NCI-H526 treated with DMSO at 0.1 percent for 48 hours (cell line): ENCODE data around the gene SLC12A9.
"Not testable (repeated sequence)": the region's sequence is repeated elsewhere in the genome, so short reads cannot be mapped to it uniquely, and the experiment has no call there.

Experiments
- DNase-seq: peaks from one replicate; lab custom pipeline; 2025; lab: John Stamatoyannopoulos, UW

The SLC12A9 gene

GRCh38 chr7:100852048-100852872 lies at the start of gene SLC12A9:
Gene SLC12A9, plus strand, starts transcription at chr7:100852713. Its CDS starts 1,485 bp downstream, at chr7:100854198.
- DNase-seq, result peak; percentile 73

GRCh38 chr7:100802951-100803350 lies 49.6 kb upstream of the SLC12A9 start:
- DNase-seq, result no peak

GRCh38 chr7:100803398-100804161 lies 48.9 kb upstream of the SLC12A9 start:
- DNase-seq, result peak; percentile 87

- DNase-seq, result no peak
Measured at GRCh38 chr7:100804681-100805431, 47.7 kb upstream of the SLC12A9 start.

GRCh38 chr7:100806276-100806675 lies 46.2 kb upstream of the SLC12A9 start:
- no peak for DNase-seq

- not testable (repeated sequence) for DNase-seq
Measured at GRCh38 chr7:100806883-100807282, 45.6 kb upstream of the SLC12A9 start.

GRCh38 chr7:100808354-100808875 lies 44.1 kb upstream of the SLC12A9 start:
- no peak for DNase-seq

- DNase-seq, result no peak
Measured at GRCh38 chr7:100811480-100811879, 41.0 kb upstream of the SLC12A9 start.

- no peak for DNase-seq
Measured at GRCh38 chr7:100812729-100813128, 39.8 kb upstream of the SLC12A9 start.

- not testable (repeated sequence) for DNase-seq
Measured at GRCh38 chr7:100816515-100816914, 36.0 kb upstream of the SLC12A9 start.

GRCh38 chr7:100817097-100817496 lies 35.4 kb upstream of the SLC12A9 start:
- no peak for DNase-seq

- no peak for DNase-seq
Measured at GRCh38 chr7:100818366-100818765, 34.1 kb upstream of the SLC12A9 start.

- DNase-seq, result no peak
Measured at GRCh38 chr7:100818825-100819224, 33.7 kb upstream of the SLC12A9 start.

GRCh38 chr7:100819586-100819985 lies 32.9 kb upstream of the SLC12A9 start:
- no peak for DNase-seq

GRCh38 chr7:100822236-100823139 lies 30.0 kb upstream of the SLC12A9 start:
- DNase-seq, result no peak

- DNase-seq, result no peak
Measured at GRCh38 chr7:100823140-100823525, 29.4 kb upstream of the SLC12A9 start.

- no peak for DNase-seq
Measured at GRCh38 chr7:100823534-100823933, 29.0 kb upstream of the SLC12A9 start.

GRCh38 chr7:100824499-100825214 lies 27.9 kb upstream of the SLC12A9 start:
- DNase-seq, result no peak

- DNase-seq, result no peak
Measured at GRCh38 chr7:100825215-100825671, 27.3 kb upstream of the SLC12A9 start.

GRCh38 chr7:100825751-100826513 lies 26.6 kb upstream of the SLC12A9 start:
- DNase-seq, result no peak
